HG03439 (cell line): ENCODE measurements around the gene ITCH.

Experiments used
- ATAC-seq: cut with Tn5 transposase; IDR thresholded peaks from one replicate; pipeline ENCODE4 v1.9.1; 2021; ENCODE audit warnings: mild to moderate bottlenecking, moderate library complexity; ENCODE audit not compliant: unreplicated experiment

Gene ITCH

GRCh38 chr20:34544109-34544796 lies 181.2 kb downstream of the ITCH start:
- no peak for ATAC-seq

GRCh38 chr20:34546751-34547181 lies 183.7 kb downstream of the ITCH start:
- no peak for ATAC-seq

GRCh38 chr20:34547844-34548613 lies 185.0 kb downstream of the ITCH start:
- ATAC-seq = no peak

GRCh38 chr20:34549291-34549928 lies 186.3 kb downstream of the ITCH start:
- no peak for ATAC-seq

- no peak for ATAC-seq
Observed at GRCh38 chr20:34549929-34550305, 186.8 kb downstream of the ITCH start.

- no peak for ATAC-seq
Observed at GRCh38 chr20:34552569-34552968, 189.5 kb downstream of the ITCH start.

- no peak for ATAC-seq
Observed at GRCh38 chr20:34553366-34553867, 190.3 kb downstream of the ITCH start.

- ATAC-seq = no peak
Observed at GRCh38 chr20:34557936-34558319, 194.9 kb downstream of the ITCH start.

GRCh38 chr20:34558320-34559218 lies 195.5 kb downstream of the ITCH start, which contains the start of gene MAP1LC3A:
Gene MAP1LC3A (plus strand): TSS chr20:34558718. CDS start chr20:34558869, 151 bp downstream.
- ATAC-seq = peak; percentile 45

GRCh38 chr20:34559311-34560140 lies 196.5 kb downstream of the ITCH start:
- ATAC-seq = no peak

- no peak for ATAC-seq
Observed at GRCh38 chr20:34560141-34560523, 197.1 kb downstream of the ITCH start.

GRCh38 chr20:34560614-34561013 lies 197.5 kb downstream of the ITCH start:
- ATAC-seq = no peak
